GM23338 (cell line): ENCODE data around the gene CABYR.

Source experiments
- CTCF ChIP-seq, 2 experiments: fragments of 200-600 bp in 1 of 2; sonication (generic) in 1 of 2; conservative IDR thresholded peaks; 2 replicates each; pipeline versions ENCODE4 v1.5.1 to v1.6.1; 2016 to 2017; ENCODE audit warnings: antibody characterized with exemption in 2 of 2, low read depth in 2 of 2, mild to moderate bottlenecking in 2 of 2, moderate library complexity in 1 of 2
- EZH2 ChIP-seq: fragments of 200-600 bp; sonication (generic); IDR thresholded peaks from one replicate; pipeline ENCODE4 v1.8.0; 2017; ENCODE audit warnings: antibody characterized with exemption, mild to moderate bottlenecking, low read depth; ENCODE audit not compliant: unreplicated experiment
- EZH2phosphoT487 ChIP-seq: fragments of 200-600 bp; sonication (generic); IDR thresholded peaks from one replicate; pipeline ENCODE4 v1.8.1; 2018; ENCODE audit warnings: antibody characterized with exemption; ENCODE audit not compliant: unreplicated experiment
- POLR2AphosphoS5 ChIP-seq: IDR thresholded peaks from 2 replicates; pipeline ENCODE4 v1.6.1; 2016; ENCODE audit warnings: antibody characterized with exemption, low read depth
- REST ChIP-seq: IDR thresholded peaks from one replicate; pipeline ENCODE4 v1.6.1; 2018; ENCODE audit warnings: antibody characterized with exemption; ENCODE audit not compliant: unreplicated experiment

- no peak for TF ChIP-seq EZH2
- no peak for TF ChIP-seq CTCF (conservative IDR thresholded peaks at IDR 0.05; ENCODE audit: low read depth in 2 of 2)
- no peak for TF ChIP-seq EZH2phosphoT487
- TF ChIP-seq POLR2AphosphoS5 = no peak
- TF ChIP-seq REST = no peak
Measured at GRCh38 chr18:24126155-24126961, 12.5 kb upstream of the CABYR start.
